Keratinocyte (primary cell): ENCODE data around the gene CXorf58.

ENCODE experiments used
- CTCF ChIP-seq, 3 experiments: IDR thresholded peaks in 1 of 3; conservative IDR thresholded peaks in 1 of 3; optimal IDR thresholded peaks in 1 of 3; 2 replicates in 2 of 3; 3 replicates in 1 of 3; pipeline versions ENCODE3 to v1.5.1; 2011; ENCODE audit warnings: low read length in 3 of 3, mild to moderate bottlenecking in 3 of 3, moderate library complexity in 2 of 3, control low read depth in 1 of 3, inconsistent platforms in 1 of 3; ENCODE audit not compliant: insufficient read depth in 2 of 3; ENCODE audit errors: extremely low read depth in 1 of 3
- EZH2 ChIP-seq: IDR thresholded peaks from one replicate; pipeline ENCODE4 v1.6.1; 2012; ENCODE audit warnings: inconsistent platforms, mild to moderate bottlenecking, low read length, moderate library complexity

GRCh38 chrX:23896981-23897380 is 10.8 kb upstream of the CXorf58 start:
- TF ChIP-seq CTCF (optimal IDR thresholded peaks at IDR 0.05 in 1 of 3, IDR thresholded peaks at IDR 0.05 in 1 of 3, conservative IDR thresholded peaks at IDR 0.05 in 1 of 3; ENCODE audit: extremely low read depth in 1 of 3, insufficient read depth in 2 of 3, low read length in 3 of 3) (no peak), EZH2 (no peak)
